AG09319 (cell line): ENCODE data around the gene OPRM1.
A peak's percentile ranks its signal among the peaks of the same experiment; 100 is the strongest.
"Not testable (repeated sequence)": the region's sequence is repeated elsewhere in the genome, so short reads cannot be mapped to it uniquely, and the experiment has no call there.

Experiments used
- DNase-seq: peaks from one replicate; pipeline ENCODE4 v3.0.0-alpha.2; 2010; ENCODE audit warnings: low read depth; ENCODE audit errors: extremely low read depth
- TF ChIP-seq, protein P1 (sequence below): IDR thresholded peaks from 2 replicates; pipeline ENCODE4 v1.5.1; 2011; ENCODE audit warnings: low read depth, mild to moderate bottlenecking, inconsistent platforms, low read length, moderate library complexity

OPRM1 gene

GRCh38 chr6:154187203-154187602 is 148.2 kb downstream of the OPRM1 start:
- TF ChIP-seq, protein P1, sequence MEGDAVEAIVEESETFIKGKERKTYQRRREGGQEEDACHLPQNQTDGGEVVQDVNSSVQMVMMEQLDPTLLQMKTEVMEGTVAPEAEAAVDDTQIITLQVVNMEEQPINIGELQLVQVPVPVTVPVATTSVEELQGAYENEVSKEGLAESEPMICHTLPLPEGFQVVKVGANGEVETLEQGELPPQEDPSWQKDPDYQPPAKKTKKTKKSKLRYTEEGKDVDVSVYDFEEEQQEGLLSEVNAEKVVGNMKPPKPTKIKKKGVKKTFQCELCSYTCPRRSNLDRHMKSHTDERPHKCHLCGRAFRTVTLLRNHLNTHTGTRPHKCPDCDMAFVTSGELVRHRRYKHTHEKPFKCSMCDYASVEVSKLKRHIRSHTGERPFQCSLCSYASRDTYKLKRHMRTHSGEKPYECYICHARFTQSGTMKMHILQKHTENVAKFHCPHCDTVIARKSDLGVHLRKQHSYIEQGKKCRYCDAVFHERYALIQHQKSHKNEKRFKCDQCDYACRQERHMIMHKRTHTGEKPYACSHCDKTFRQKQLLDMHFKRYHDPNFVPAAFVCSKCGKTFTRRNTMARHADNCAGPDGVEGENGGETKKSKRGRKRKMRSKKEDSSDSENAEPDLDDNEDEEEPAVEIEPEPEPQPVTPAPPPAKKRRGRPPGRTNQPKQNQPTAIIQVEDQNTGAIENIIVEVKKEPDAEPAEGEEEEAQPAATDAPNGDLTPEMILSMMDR, result no peak
- no peak for DNase-seq

DNA sequence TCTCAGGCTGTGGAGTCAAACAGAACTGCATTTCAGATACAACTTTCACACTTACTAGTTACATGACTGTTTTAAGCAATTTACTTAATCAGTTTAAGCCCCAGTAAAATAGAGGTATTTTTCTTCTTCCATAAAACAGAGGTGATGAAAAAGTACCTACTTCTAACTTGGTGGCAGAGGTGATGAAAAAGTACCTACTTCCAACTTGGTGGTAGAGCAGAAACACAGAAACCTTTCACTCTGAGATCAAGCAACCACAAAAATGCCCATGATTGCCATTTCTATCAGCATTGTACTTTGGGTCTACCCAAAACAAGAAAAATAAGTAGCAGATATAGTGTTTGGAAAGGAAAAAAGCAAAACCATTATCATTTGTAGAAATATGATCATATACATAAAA is 148.7 kb downstream of the OPRM1 start:
- TF ChIP-seq, protein P1, result no peak

DNA sequence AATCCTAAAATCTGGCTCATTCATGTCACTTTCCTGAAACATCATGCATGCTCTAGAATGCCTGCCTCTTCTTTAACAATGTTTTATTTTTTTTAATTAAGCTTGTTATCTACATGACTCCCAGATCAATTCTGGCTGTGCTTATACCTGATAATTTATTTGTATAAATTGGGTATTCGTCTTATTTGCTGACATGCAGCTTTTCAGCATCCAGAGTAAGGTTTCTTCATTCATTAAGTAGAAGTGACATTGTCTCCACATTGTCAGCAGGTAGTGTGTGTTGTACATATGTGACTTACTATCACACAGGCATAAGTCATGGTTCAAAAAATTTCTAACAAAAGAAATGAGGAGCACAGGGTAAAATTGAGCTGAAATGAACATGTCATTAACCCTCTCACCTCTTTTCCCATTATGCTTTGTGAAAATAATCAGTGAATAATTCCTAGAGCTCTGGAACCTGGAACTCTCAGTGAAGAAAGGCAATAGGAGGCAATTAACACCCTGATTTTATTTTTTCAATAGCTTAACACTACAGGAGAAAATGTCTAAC is 157.4 kb downstream of the OPRM1 start:
- no peak for DNase-seq

More for the DNA sequence above, 148.7 kb downstream of the OPRM1 start:
- DNase-seq, result no peak

GRCh38 chr6:154197196-154197860 is 158.3 kb downstream of the OPRM1 start:
- peak; percentile 77 for DNase-seq
- TF ChIP-seq, protein P1, result no peak

More for the DNA sequence above, 157.4 kb downstream of the OPRM1 start:
- TF ChIP-seq, protein P1, result no peak

DNA sequence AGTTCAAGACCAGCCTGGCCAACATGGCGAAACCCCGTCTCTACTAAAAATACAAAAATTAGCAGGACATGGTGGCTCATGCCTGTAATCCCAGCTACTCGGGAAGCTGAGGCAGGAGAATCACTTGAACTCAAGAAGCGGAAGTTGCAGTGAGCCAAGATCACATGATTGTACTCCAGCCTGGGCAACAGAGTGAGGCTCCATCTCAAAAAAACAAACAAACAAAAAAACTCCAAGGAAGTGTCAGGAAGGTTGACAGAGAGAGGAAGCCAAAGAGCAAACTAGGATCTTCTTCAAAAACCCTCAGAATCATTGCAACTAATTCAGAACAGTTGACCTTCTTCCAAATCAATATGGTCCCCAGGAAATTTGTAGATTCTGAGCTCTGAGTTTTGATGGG is 162.6 kb downstream of the OPRM1 start:
- DNase-seq, result not testable (repeated sequence)

DNA sequence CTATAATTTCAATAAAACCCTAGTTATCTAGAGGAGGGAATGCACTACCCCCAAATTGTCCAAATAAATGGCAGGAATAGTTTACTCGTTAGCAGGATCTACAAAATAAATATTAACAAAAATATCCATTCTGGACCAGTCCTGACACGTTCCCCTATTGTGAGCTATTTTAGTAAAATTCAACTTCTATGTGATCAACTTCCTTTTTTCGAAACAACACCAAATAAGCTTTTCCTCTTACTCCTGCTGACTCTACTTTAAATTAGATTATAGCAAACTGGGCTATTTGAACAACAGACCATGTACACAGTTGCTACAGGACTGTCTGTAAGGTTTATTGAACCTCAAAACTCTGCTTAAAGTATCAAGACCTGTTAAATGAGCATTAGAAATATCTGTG is 163.3 kb downstream of the OPRM1 start:
- TF ChIP-seq, protein P1, result no peak
- no peak for DNase-seq

DNA sequence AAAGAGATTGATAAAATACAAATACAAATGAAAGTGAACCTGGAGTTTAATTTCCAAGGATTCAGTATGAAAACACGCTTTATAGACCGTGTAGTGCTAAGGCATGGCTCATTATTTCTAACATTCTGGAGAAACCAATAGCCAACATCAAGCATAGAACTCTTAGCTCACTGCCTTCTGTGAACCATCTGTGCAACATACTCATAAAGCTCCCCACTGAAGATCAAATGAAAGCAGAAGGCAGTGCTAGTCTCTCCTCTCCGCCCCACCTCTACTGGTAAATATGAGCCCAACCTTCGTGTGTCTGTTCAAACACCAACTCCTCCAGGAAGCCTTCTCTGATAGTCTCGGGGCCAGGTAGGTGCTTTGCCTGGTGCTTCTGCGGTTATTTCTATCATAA is 163.9 kb downstream of the OPRM1 start:
- no peak for DNase-seq
- TF ChIP-seq, protein P1, result no peak

DNA sequence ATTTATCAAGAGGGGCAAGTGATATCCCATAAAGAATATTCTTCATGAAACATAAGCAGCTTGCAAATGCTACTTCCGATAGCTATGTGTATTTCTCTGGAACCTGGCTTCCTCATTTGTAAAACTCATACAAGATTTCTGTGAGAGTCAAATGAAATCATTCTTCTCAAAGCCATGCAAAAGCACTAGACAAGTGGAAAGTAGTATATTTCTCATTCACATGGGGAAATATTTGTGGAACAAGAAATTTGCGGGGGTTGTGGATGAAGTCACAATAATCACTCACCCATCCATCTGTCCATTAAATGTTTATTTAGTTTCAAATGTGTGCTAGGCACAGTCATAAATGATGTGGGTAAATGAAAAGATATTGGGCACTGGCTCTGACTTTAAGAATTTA is 167.1 kb downstream of the OPRM1 start:
- TF ChIP-seq, protein P1, result no peak
- DNase-seq, result no peak
